Astrocyte of the spinal cord (primary cell): ENCODE results near the gene TNFSF11.
"Not testable (repeated sequence)": the region's sequence is repeated elsewhere in the genome, so short reads cannot be mapped to it uniquely, and the experiment has no call there.

ENCODE experiments used
- DNase-seq: peaks from one replicate; pipeline ENCODE4 v3.0.0; 2011; ENCODE audit warnings: low read depth, low spot score
- H3K4me3 ChIP-seq: 2 replicates; pipeline ENCODE4 v1.5.1; 2011; ENCODE audit warnings: low read depth, mild to moderate bottlenecking, low read length, moderate library complexity
- CTCF ChIP-seq: IDR thresholded peaks from 2 replicates; pipeline ENCODE4 v1.5.1; 2012; ENCODE audit warnings: low read depth, mild to moderate bottlenecking, low read length, inconsistent platforms
- in situ Hi-C: cut with HindIII; loops from 2 replicates; pipeline ENCODE4 v1.10.0; 2017; ENCODE audit warnings: low sequenced_read_pairs

Gene TNFSF11

DNA sequence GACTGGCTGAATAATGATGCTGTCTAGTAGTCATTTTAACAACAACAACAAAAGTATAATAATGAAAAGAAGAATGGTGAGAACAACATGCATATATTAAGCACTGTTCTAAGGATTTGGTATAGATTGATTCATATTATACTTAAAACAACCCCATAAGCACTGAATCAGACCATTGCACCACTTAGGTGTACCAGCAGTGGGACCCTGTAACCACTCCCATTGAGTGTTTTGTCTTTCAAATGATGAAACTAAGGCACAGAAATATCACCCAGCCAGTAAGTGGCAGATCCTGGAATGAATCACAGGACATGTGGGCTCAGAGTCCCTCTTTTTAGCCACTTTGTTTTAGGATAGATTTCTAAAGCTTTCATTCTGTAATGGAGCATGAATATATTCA lies 14.9 kb upstream of the TNFSF11 start:
- no peak overlapping the region for H3K4me3 ChIP-seq
- no peak for TF ChIP-seq CTCF
- no peak for DNase-seq
- in situ Hi-C loops = no loop called here

GRCh38 chr13:42559573-42560218 lies 14.3 kb upstream of the TNFSF11 start:
- H3K4me3 ChIP-seq, DNase-seq, in situ Hi-C loops: not testable (repeated sequence)

GRCh38 chr13:42560320-42560719 lies 13.6 kb upstream of the TNFSF11 start:
- DNase-seq, in situ Hi-C loops, H3K4me3 ChIP-seq: not testable (repeated sequence)

- in situ Hi-C loops = no loop called here
- DNase-seq = peak; percentile 40
- no peak overlapping the region for H3K4me3 ChIP-seq
- TF ChIP-seq CTCF = no peak
Measured at GRCh38 chr13:42561752-42562467, 12.0 kb upstream of the TNFSF11 start.

- no peak overlapping the region for H3K4me3 ChIP-seq
- TF ChIP-seq CTCF = no peak
- DNase-seq = no peak
- in situ Hi-C loops = no loop called here
Measured at GRCh38 chr13:42567906-42568305, 6.0 kb upstream of the TNFSF11 start.

DNA sequence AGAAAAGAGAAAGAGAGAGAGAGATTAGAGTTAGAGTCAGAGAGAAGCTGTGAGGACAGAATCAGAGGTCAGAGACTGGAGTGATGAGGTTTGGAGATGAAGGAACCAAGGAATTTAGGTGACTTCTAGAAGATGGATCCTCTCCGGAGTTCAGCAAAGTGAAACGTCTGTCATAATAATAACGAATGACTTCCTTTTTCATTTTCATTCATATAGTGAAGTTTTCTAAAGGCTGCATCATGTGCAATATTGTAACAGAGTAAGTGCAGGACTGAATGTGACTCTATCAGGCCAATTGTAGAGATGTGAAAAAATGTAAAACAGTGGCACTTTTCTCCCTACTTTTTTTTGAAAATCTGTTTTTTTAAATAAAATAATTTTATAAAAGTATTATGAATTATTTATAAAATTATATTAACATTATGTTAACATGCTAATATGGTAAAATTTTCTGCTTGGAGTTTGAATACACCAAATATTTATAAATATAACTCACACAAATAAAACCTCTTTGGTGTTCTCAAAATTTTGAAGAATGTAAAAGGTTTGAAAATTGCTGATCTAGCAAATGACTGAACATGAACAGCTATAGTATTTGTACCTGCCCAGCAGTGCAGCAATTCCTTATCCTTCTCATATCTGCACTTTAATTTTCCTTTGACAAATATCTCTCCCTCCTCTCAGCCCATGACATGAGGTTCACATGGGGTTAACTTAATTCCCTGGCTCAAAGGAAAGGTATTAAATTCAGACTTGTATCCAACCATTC lies 4.2 kb upstream of the TNFSF11 start:
- DNase-seq = no peak
- in situ Hi-C loops = no loop called here
- no peak overlapping the region for H3K4me3 ChIP-seq
- TF ChIP-seq CTCF = no peak

- H3K4me3 ChIP-seq = no peak overlapping the region
- in situ Hi-C loops = no loop called here
- TF ChIP-seq CTCF = no peak
- DNase-seq = no peak
Measured at GRCh38 chr13:42571895-42572294, 2.1 kb upstream of the TNFSF11 start.
